HepG2 (cell line): ENCODE results near the gene CDC42EP3. TPM values are rescaled to one million over a fixed set of nuclear protein-coding genes. Genes with fewer than 3 reads are reported as not detected.

Source experiments
- ATAC-seq: fragments of 200-7000 bp; cut with Tn5 transposase; 3 replicates; pipeline ENCODE4 v1.9.1; 2020; ENCODE audit warnings: mild to moderate bottlenecking, moderate library complexity
- BruUV-seq: library from RNA; stranded (reverse); fragments of 400-500 nt; replicated peaks from 2 replicates; lab custom pipeline; 2021; lab: Mats Ljungman, UMichigan
- CTCF ChIA-PET: fragments of 300-600 bp; formaldehyde crosslinking; extraction: SDS; loops from one replicate; lab custom pipeline; 2021; ENCODE audit warnings: low total read pairs, inconsistent platforms, low intra/inter-chr PET ratio; lab: Yijun Ruan, JAX
- POLR2A ChIA-PET: fragments of 350-600 bp; sonication (Branson Sonifier 250); formaldehyde crosslinking; loops from one replicate; lab custom pipeline; 2020; ENCODE audit warnings: antibody characterized with exemption, inconsistent platforms; lab: Yijun Ruan, JAX
- DNase-seq: peaks from one replicate; pipeline ENCODE4 v3.0.0-alpha.2; 2015; ENCODE audit warnings: low spot score
- FAIRE-seq: peaks from 3 replicates; lab custom pipeline; 2011; peaks lifted over from hg19 to GRCh38; lab: Jason Lieb, UNC
- H2AFZ ChIP-seq: one replicate; pipeline ENCODE4 v1.6.1; 2011; ENCODE audit warnings: low read length, inconsistent platforms
- H3K27ac ChIP-seq: fragments of 300-600 bp; 3 replicates; pipeline ENCODE4 v1.8.0; 2011; ENCODE audit warnings: mixed run types, mild to moderate bottlenecking, mixed read lengths, low read length, inconsistent platforms; ENCODE audit not compliant: insufficient read depth; ENCODE audit errors: extremely low read length
- H3K27me3 ChIP-seq, 2 experiments: fragments of 200-600 bp in 1 of 2; 2 replicates in 1 of 2; 3 replicates in 1 of 2; pipeline versions ENCODE4 v1.6.0 to v1.8.0; 2011; ENCODE audit warnings: low read length in 2 of 2, mild to moderate bottlenecking in 2 of 2, moderate library complexity in 2 of 2, inconsistent platforms in 1 of 2; ENCODE audit not compliant: insufficient read depth in 2 of 2, control insufficient read depth in 1 of 2
- H3K36me3 ChIP-seq, 2 experiments: fragments of 200-600 bp in 1 of 2; replicated peaks in 1 of 2; 2 replicates in 1 of 2; 3 replicates in 1 of 2; pipeline versions ENCODE4 v1.5.1 to v1.8.0; 2011; ENCODE audit warnings: low read length in 2 of 2, inconsistent platforms in 1 of 2; ENCODE audit not compliant: insufficient read depth in 2 of 2, control insufficient read depth in 1 of 2
- H3K4me1 ChIP-seq: 2 replicates; pipeline ENCODE4 v1.5.1; 2012; ENCODE audit warnings: low read length, inconsistent platforms; ENCODE audit not compliant: insufficient read depth
- H3K4me2 ChIP-seq: 2 replicates; pipeline ENCODE4 v1.6.0; 2011; ENCODE audit warnings: low read depth, low read length, inconsistent platforms
- H3K4me3 ChIP-seq, 3 experiments: fragments of 200-600 bp in 1 of 3; sonication (generic), shearing (Covaris generic) in 1 of 3; replicated peaks in 1 of 3; 2 replicates each; pipeline ENCODE4 v1.5.1; 2011 to 2016; ENCODE audit warnings: low read length in 3 of 3, inconsistent platforms in 2 of 3, low read depth in 2 of 3, mild to moderate bottlenecking in 2 of 3, control low read depth in 1 of 3, mixed read lengths in 1 of 3; ENCODE audit not compliant: insufficient read depth in 1 of 3
- H3K79me2 ChIP-seq: one replicate; pipeline ENCODE4 v1.6.1; 2011; ENCODE audit warnings: low read length, inconsistent platforms; ENCODE audit not compliant: insufficient read depth
- H3K9ac ChIP-seq: 2 replicates; pipeline ENCODE4 v1.6.0; 2011; ENCODE audit warnings: mild to moderate bottlenecking, low read depth, low read length, inconsistent platforms; ENCODE audit not compliant: insufficient read depth
- H3K9me3 ChIP-seq: 2 replicates; pipeline ENCODE4 v1.5.1; 2012; ENCODE audit warnings: mild to moderate bottlenecking, low read length
- H4K20me1 ChIP-seq: 2 replicates; pipeline ENCODE4 v1.6.0; 2011; ENCODE audit warnings: inconsistent platforms, mild to moderate bottlenecking, low read length, moderate library complexity; ENCODE audit not compliant: insufficient read depth
- BORCS8-MEF2B ChIP-seq: sonication (generic); formaldehyde crosslinking; IDR thresholded peaks from 2 replicates; pipeline ENCODE4 v1.8.0; 2022; ENCODE audit warnings: mild to moderate bottlenecking, missing genetic modification reagents
- CAMTA2 ChIP-seq: sonication (generic); formaldehyde crosslinking; IDR thresholded peaks from 2 replicates; pipeline ENCODE4 v1.4.0; 2020; ENCODE audit warnings: mild to moderate bottlenecking, missing genetic modification reagents, borderline replicate concordance
- CREB1 ChIP-seq, 2 experiments: fragments of 450-650 bp in 1 of 2; IDR thresholded peaks; 2 replicates each; pipeline ENCODE4 v1.6.1; 2016 to 2017; ENCODE audit warnings: control low read depth in 1 of 2, mild to moderate bottlenecking in 1 of 2, missing compliant biosample characterization in 1 of 2, missing genetic modification characterization in 1 of 2
- FIP1L1 ChIP-seq: fragments of 200-400 bp; formaldehyde crosslinking; IDR thresholded peaks from 2 replicates; pipeline ENCODE4 v1.6.1; 2018; ENCODE audit warnings: low read depth, mild to moderate bottlenecking, low read length, moderate library complexity, borderline replicate concordance; ENCODE audit not compliant: insufficient read depth
- IRF9 ChIP-seq: sonication (generic); formaldehyde crosslinking; IDR thresholded peaks from 2 replicates; pipeline ENCODE4 v1.8.0; 2022; ENCODE audit warnings: missing genetic modification reagents, mild to moderate bottlenecking, borderline replicate concordance
- MTF2 ChIP-seq: sonication (generic); formaldehyde crosslinking; IDR thresholded peaks from 2 replicates; pipeline ENCODE4 v1.5.0; 2020; ENCODE audit warnings: missing genetic modification reagents, borderline replicate concordance
- NFKB2 ChIP-seq: sonication (generic); formaldehyde crosslinking; IDR thresholded peaks from 2 replicates; pipeline ENCODE4 v1.4.0; 2020; ENCODE audit warnings: missing genetic modification reagents, borderline replicate concordance
- RELA ChIP-seq: sonication (generic); formaldehyde crosslinking; IDR thresholded peaks from 2 replicates; pipeline ENCODE4 v1.4.0; 2020; ENCODE audit warnings: missing genetic modification reagents
- TAF15 ChIP-seq: fragments of 200-400 bp; formaldehyde crosslinking; IDR thresholded peaks from one replicate; pipeline ENCODE4 v1.6.1; 2018; ENCODE audit warnings: mild to moderate bottlenecking, low read depth, low read length; ENCODE audit not compliant: poor library complexity, severe bottlenecking
- THYN1 ChIP-seq: sonication (generic); formaldehyde crosslinking; IDR thresholded peaks from 2 replicates; pipeline ENCODE4 v1.8.1; 2023; ENCODE audit warnings: low read depth, mild to moderate bottlenecking, moderate library complexity, missing genetic modification reagents, borderline replicate concordance
- ZBTB34 ChIP-seq: sonication (generic); formaldehyde crosslinking; IDR thresholded peaks from 2 replicates; pipeline ENCODE4 v1.8.0; 2022; ENCODE audit warnings: mild to moderate bottlenecking, missing genetic modification reagents
- ZNF772 ChIP-seq: sonication (generic); formaldehyde crosslinking; IDR thresholded peaks from 2 replicates; pipeline ENCODE4 v1.5.0; 2020; ENCODE audit warnings: mild to moderate bottlenecking, missing genetic modification reagents
- ZNF776 ChIP-seq: sonication (generic); formaldehyde crosslinking; IDR thresholded peaks from 2 replicates; pipeline ENCODE4 v1.4.0; 2020; ENCODE audit warnings: mild to moderate bottlenecking, missing genetic modification reagents
- ZSCAN30 ChIP-seq: sonication (generic); formaldehyde crosslinking; IDR thresholded peaks from 2 replicates; pipeline ENCODE4 v1.5.0; 2020; ENCODE audit warnings: mild to moderate bottlenecking, missing genetic modification reagents
- WGBS: methylation state at CpG from one replicate; pipeline ENCODE4 v1.1.6; 2017; ENCODE audit warnings: low lambda C conversion rate; 5-methylcytosine and 5-hydroxymethylcytosine counted together
- in situ Hi-C: cut with HindIII; loops from 2 replicates; pipeline ENCODE4 v1.10.0; 2017; ENCODE audit warnings: low pct_unique_long_range_greater_than_20kb; ENCODE audit not compliant: extremely low pct_ligation_motif_present
- intact Hi-C: fragments of 100-400 bp; cut with micrococcal nuclease; formaldehyde crosslinking; loops from one replicate; pipeline ENCODE4 v1.10.0; 2022; ENCODE audit not compliant: unreplicated experiment
- polyA plus RNA-seq, 8 experiments: library from polyadenylated mRNA; depleted of rRNA in 3 of 8; stranded (reverse) in 7 of 8; unstranded in 1 of 8; fragments of >200 nt; fragmentation: Illumina TruSeq in 4 of 8; extraction: Trizol in 4 of 8; gene quantifications; 2 replicates each; pipeline versions ENCODE4 v1.2.1 to v1.2.3, GENCODE V29; 2011 to 2016; ENCODE audit warnings: low read depth in 4 of 8, missing spikeins in 1 of 8, mixed read lengths in 1 of 8; ENCODE audit not compliant: insufficient read depth in 1 of 8
- total RNA-seq, 5 experiments: library from RNA; depleted of rRNA; stranded (reverse); fragments of >200 nt; fragmentation: Illumina TruSeq; extraction: Trizol; gene quantifications; 2 replicates each; pipeline ENCODE4 v1.2.3, GENCODE V29; 2016; ENCODE audit warnings: low read depth in 1 of 5

Gene CDC42EP3
- total and polyA plus RNA-seq, 2 of the 13 experiments (the other 11 are each of a cell fraction or from before 2014, with no cell fraction given): 0.01 TPM; not detected in 1

GRCh38 chr2:37625156-37625555 is 46.3 kb downstream of the CDC42EP3 start:
- BruUV-seq: no TSS peak
- Histone ChIP-seq H3K36me3 (no peaks in the 10 kb centered on the region), H3K27ac (no peak overlapping the region), H3K9ac (no peak overlapping the region), H4K20me1 (no peaks in the 10 kb centered on the region), H3K27me3 (peaks cover 0 to 7% of the 10 kb centered on the region in 2 experiments; a peak in 1 of 5 replicates), H3K79me2 (no peaks in the 10 kb centered on the region), H3K9me3 (no peaks in the 10 kb centered on the region), H3K4me3 (no peak overlapping the region), H2AFZ (no peak overlapping the region), H3K4me2 (no peak overlapping the region), H3K4me1 (no peaks in the 10 kb centered on the region)
- no peak for DNase-seq
- ATAC-seq: no peak
- in situ Hi-C loops: no loop called here
- intact Hi-C loops: no loop called here
- TF ChIP-seq MTF2 (CRISPR knock-in tag): no peak
- no peak for TF ChIP-seq CREB1 (IDR thresholded peaks at IDR 0.05)
- no peak for TF ChIP-seq CREB1 (CRISPR knock-in tag; IDR thresholded peaks at IDR 0.05)
- no peak for TF ChIP-seq IRF9 (CRISPR knock-in tag)
- CTCF ChIA-PET: no interaction called here
- no peak for FAIRE-seq
- POLR2A ChIA-PET: no interaction called here

- ChIA-PET CTCF (no interaction called here), POLR2A (no interaction called here)
- H4K20me1 ChIP-seq: no peaks in the 10 kb centered on the region
- no peak overlapping the region for H2AFZ ChIP-seq
- H3K9ac ChIP-seq: no peak overlapping the region
- no TSS peak for BruUV-seq
- no peaks in the 10 kb centered on the region for H3K4me1 ChIP-seq
- in situ Hi-C loops: no loop called here
- no peak for FAIRE-seq
- ATAC-seq: no peak
- intact Hi-C loops: no loop called here
- H3K27ac ChIP-seq: no peak overlapping the region
- H3K27me3 ChIP-seq: peaks cover 0 to 7% of the 10 kb centered on the region in 2 experiments; a peak in 1 of 5 replicates
- no peaks in the 10 kb centered on the region for H3K36me3 ChIP-seq
- H3K4me2 ChIP-seq: no peak overlapping the region
- H3K79me2 ChIP-seq: no peaks in the 10 kb centered on the region
- H3K9me3 ChIP-seq: no peaks in the 10 kb centered on the region
- WGBS: 2% methylated on average over 8 of the region's 8 CpGs
- no peak for DNase-seq
- TF ChIP-seq THYN1 (CRISPR knock-in tag) (no peak), ZBTB34 (CRISPR knock-in tag) (no peak), TAF15 (no peak), ZSCAN30 (CRISPR knock-in tag) (no peak), CAMTA2 (CRISPR knock-in tag) (no peak), ZNF772 (CRISPR knock-in tag) (no peak), ZNF776 (CRISPR knock-in tag) (no peak), NFKB2 (CRISPR knock-in tag) (no peak), RELA (no peak), FIP1L1 (no peak), BORCS8-MEF2B (no peak)
- H3K4me3 ChIP-seq: no peak overlapping the region
Observed at GRCh38 chr2:37623971-37624900, 47.2 kb downstream of the CDC42EP3 start.
